Cardiac septum (tissue), 1 donor: ENCODE results near the gene PC. TPM values are rescaled to one million over a fixed set of nuclear protein-coding genes. Genes with fewer than 3 reads are reported as not detected.

Source experiments
- DNase-seq: peaks from one replicate; pipeline ENCODE4 v3.0.0-alpha.2; 2020; ENCODE audit warnings: low spot score
- intact Hi-C: fragments of 100-400 bp; cut with DNase I; formaldehyde crosslinking; loops from one replicate; pipeline ENCODE4 v1.14.0; 2022
- total RNA-seq: library from RNA; stranded (reverse); fragmentation: NEBNext Ultra II Directional; extraction: Animal tissue kit (Norgen Biotek cat#: 25700); gene quantifications from one replicate; pipeline ENCODE4 v1.2.1, GENCODE V29; 2021
- donor health status: DM: no; HTN: no; CAD: no.

The PC gene
- total RNA-seq, 1 donor from 2014 or later: 12.1 TPM

- peak; percentile 58 for DNase-seq
Observed at GRCh38 chr11:66851698-66852465, 106.3 kb downstream of the PC start.

GRCh38 chr11:66851239-66851596 is 107.0 kb downstream of the PC start:
- intact Hi-C loops: no loop called here
- no peak for DNase-seq

More at GRCh38 chr11:66851698-66852465, 106.3 kb downstream of the PC start:
- intact Hi-C loops: no loop called here

- intact Hi-C loops: no loop called here
- DNase-seq: peak; percentile 61
Observed at GRCh38 chr11:66850588-66851238, 107.5 kb downstream of the PC start.

- DNase-seq: peak; percentile 63
- intact Hi-C loops: no loop called here
Observed at GRCh38 chr11:66850235-66850587, 108.0 kb downstream of the PC start.

- intact Hi-C loops: no loop called here
- no peak for DNase-seq
Observed at GRCh38 chr11:66849501-66850234, 108.5 kb downstream of the PC start.

GRCh38 chr11:66848671-66849500 is 109.3 kb downstream of the PC start:
- intact Hi-C loops: no loop called here
- peak; percentile 58 for DNase-seq

GRCh38 chr11:66847461-66848232 is 110.5 kb downstream of the PC start:
- intact Hi-C loops: no loop called here
- no peak for DNase-seq

GRCh38 chr11:66846671-66847091 is 111.5 kb downstream of the PC start:
- intact Hi-C loops: no loop called here
- DNase-seq: peak; percentile 62

- peak; percentile 69 for DNase-seq
- intact Hi-C loops: no loop called here
Observed at GRCh38 chr11:66845876-66846212, 112.3 kb downstream of the PC start.

GRCh38 chr11:66845143-66845875 is 112.9 kb downstream of the PC start:
- no peak for DNase-seq
- intact Hi-C loops: no loop called here

- intact Hi-C loops: no loop called here
- peak; percentile 68 for DNase-seq
Observed at GRCh38 chr11:66844496-66845142, 113.6 kb downstream of the PC start.

- DNase-seq: no peak
- intact Hi-C loops: loop anchor here (1.0 kb wide), 1 partner anchor 12 kb away; no protein-coding TSS in a partner anchor
Observed at GRCh38 chr11:66843776-66844495, 114.2 kb downstream of the PC start.

- peak; percentile 95 for DNase-seq
- intact Hi-C loops: loop anchor here (1.0 kb wide), 1 partner anchor 13 kb away; no protein-coding TSS in a partner anchor
Observed at GRCh38 chr11:66842896-66843775, 115.0 kb downstream of the PC start, which contains the start of gene RCE1. Gene RCE1, plus strand, starts transcription at chr11:66843441. Its CDS starts 15 bp downstream, at chr11:66843456.

- no peak for DNase-seq
- intact Hi-C loops: no loop called here
Observed at GRCh38 chr11:66842501-66842895, 115.7 kb downstream of the PC start.

- intact Hi-C loops: no loop called here
- DNase-seq: peak; percentile 57
Observed at GRCh38 chr11:66841861-66842260, 116.3 kb downstream of the PC start.
